Lower leg skin (tissue), 3 donors: Measurements from ENCODE around the gene TCF7L2.

Source experiments
- CTCF ChIP-seq, 3 donors: fragments of 450-650 bp; IDR thresholded peaks; one replicate each; pipeline ENCODE4 v1.5.1; 2016; ENCODE audit warnings: antibody characterized with exemption in 3 of 3, mild to moderate bottlenecking in 3 of 3, moderate library complexity in 2 of 3
- POLR2A ChIP-seq, 2 donors: fragments of 450-650 bp; IDR thresholded peaks; one replicate each; pipeline ENCODE4 v1.6.1; 2016 to 2017; ENCODE audit warnings: antibody characterized with exemption in 2 of 2, mild to moderate bottlenecking in 1 of 2, moderate library complexity in 1 of 2

DNA sequence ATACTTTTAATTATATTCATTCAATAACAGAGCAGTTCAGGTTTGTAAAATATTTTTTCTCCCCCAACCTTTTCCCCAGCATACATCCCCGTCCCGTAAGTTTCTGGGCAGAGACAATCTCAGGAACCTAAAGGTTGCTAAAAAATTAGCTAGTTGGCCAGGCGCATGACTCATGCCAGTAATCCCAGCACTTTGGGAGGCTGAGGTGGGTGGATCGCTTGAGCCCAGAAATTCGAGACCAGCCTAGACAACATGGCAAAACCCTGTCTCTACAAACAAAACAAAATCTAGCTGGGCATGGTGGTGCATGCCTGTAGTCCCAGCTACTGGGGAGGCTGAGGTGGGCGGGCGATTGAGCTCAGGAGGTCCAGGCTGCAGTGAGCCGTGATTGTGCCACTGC, 40.2 kb downstream of the TCF7L2 start:
- no peak for TF ChIP-seq CTCF (IDR thresholded peaks at IDR 0.05)
- no peak for TF ChIP-seq POLR2A (IDR thresholded peaks at IDR 0.05)
